ENCODE data around the gene PRUNE2. TPM values are rescaled to one million over a fixed set of nuclear protein-coding genes. Genes with fewer than 3 reads are reported as not detected.

The PRUNE2 gene
- total and polyA plus RNA-seq, 2 of the 8 experiments (the other 6 are each of a cell fraction or from before 2014, with no cell fraction given), result 5.5 to 13.3 TPM

GRCh38 chr9:76561900-76562299 lies 344.0 kb downstream of the PRUNE2 start:
- Histone ChIP-seq H3K36me3 (ENCODE audit: control insufficient read depth in 2 of 4, insufficient read depth in 4 of 4, low read length in 3 of 4) (no peaks in the 10 kb centered on the region), H3K27me3 (replicated peaks in 1 of 4; ENCODE audit: control insufficient read depth in 3 of 4, extremely low read depth in 1 of 4, insufficient read depth in 3 of 4, low read length in 3 of 4) (no peaks in the 10 kb centered on the region), H4K91ac (replicated peaks; ENCODE audit: insufficient read length, low read length) (no peak overlapping the region), H4K5ac (ENCODE audit: insufficient read length, low read depth, low read length) (no peak overlapping the region), H3K27ac (ENCODE audit: low read depth, low read length) (no peak overlapping the region), H3K9me3 (ENCODE audit: insufficient read depth in 2 of 2, low read depth in 1 of 2, low read length in 1 of 2) (no peaks in the 10 kb centered on the region; a peak in 2 of 4 replicates), H2BK5ac (ENCODE audit: low read depth, low read length) (no peak overlapping the region), H4K8ac (ENCODE audit: extremely low read depth, insufficient read depth, low read length) (no peak overlapping the region), H3K14ac (ENCODE audit: insufficient read length) (no peak overlapping the region), H3K4me1 (replicated peaks in 1 of 4; ENCODE audit: control insufficient read depth in 3 of 4, insufficient read depth in 4 of 4, low read length in 3 of 4) (0 out of 7 replicates have a peak, but pooled peaks cover 0 to 2% (median 0%) of the 10 kb centered on the region in 4 experiments), H3K23me2 (ENCODE audit: low read depth, low read length) (no peaks in the 10 kb centered on the region), H2AK5ac (ENCODE audit: low read depth, low read length) (no peak overlapping the region), H2BK12ac (ENCODE audit: low read depth, low read length) (no peak overlapping the region), H2BK20ac (ENCODE audit: low read length) (no peak overlapping the region), H4K20me1 (replicated peaks in 1 of 2; ENCODE audit: control insufficient read depth in 1 of 2, insufficient read depth in 2 of 2, low read length in 2 of 2) (no peaks in the 10 kb centered on the region), H3K23ac (ENCODE audit: insufficient read length) (no peak overlapping the region), H3K79me2 (ENCODE audit: control insufficient read depth in 1 of 2, insufficient read depth in 2 of 2, low read length in 2 of 2) (no peaks in the 10 kb centered on the region), H2BK15ac (ENCODE audit: low read length) (no peak overlapping the region), H3K56ac (replicated peaks; ENCODE audit: insufficient read length, low read depth, low read length) (no peak overlapping the region), H3K4me2 (ENCODE audit: insufficient read depth in 1 of 2, low read depth in 2 of 2, low read length in 2 of 2) (no peak overlapping the region), H3K18ac (ENCODE audit: extremely low read depth, low read length) (no peak overlapping the region), H2BK120ac (replicated peaks; ENCODE audit: low read depth, low read length) (no peak overlapping the region), H2AFZ (ENCODE audit: low read length) (no peak overlapping the region), H3K4me3 (ENCODE audit: extremely low read depth in 1 of 4, insufficient read depth in 2 of 4, low read depth in 3 of 4, low read length in 4 of 4) (no peak overlapping the region), H3K4ac (replicated peaks; ENCODE audit: insufficient read length, low read depth, low read length) (no peak overlapping the region), H3K79me1 (ENCODE audit: low read depth, low read length) (no peaks in the 10 kb centered on the region), H3K9ac (replicated peaks in 1 of 4; ENCODE audit: extremely low read depth in 1 of 4, low read depth in 3 of 4, low read length in 3 of 4) (no peak overlapping the region)
- CTCF ChIA-PET (ENCODE audit: partially characterized antibody), result interaction anchor here (1.2 kb wide), 1 partner anchor 13 kb away, joined by 3 read pairs; no protein-coding TSS in a partner anchor
- FAIRE-seq, result no peak
- no peak for DNase-seq (ENCODE audit: low read depth in 1 of 2, low spot score in 2 of 2)
- POLR2A ChIA-PET (ENCODE audit: partially characterized antibody), result no interaction called here
- 94% methylated on average over 1 of the region's 1 CpG; no CpG with 5 or more reads in 1 of the 2 experiments for WGBS, 2 experiments (ENCODE audit: extremely low coverage in 1 of 2, insufficient coverage in 1 of 2, insufficient read length in 1 of 2, insufficient replicate concordance in 2 of 2, low coverage in 1 of 2, low lambda C conversion rate in 2 of 2, missing lambda C conversion rate in 1 of 2)
- TF ChIP-seq CTBP2 (IDR thresholded peaks at IDR 0.05; ENCODE audit: borderline replicate concordance, insufficient read depth, insufficient read length, low read length) (no peak), CHD2 (IDR thresholded peaks at IDR 0.05; ENCODE audit: low read length) (no peak), CBX8 (IDR thresholded peaks at IDR 0.05; ENCODE audit: borderline replicate concordance, low read depth, low read length) (no peak), GABPA (IDR thresholded peaks at IDR 0.05; ENCODE audit: borderline replicate concordance, insufficient read depth, low read length) (no peak), TCF12 (IDR thresholded peaks at IDR 0.05; ENCODE audit: low read depth, low read length) (no peak), JUN (IDR thresholded peaks at IDR 0.05; ENCODE audit: low read depth, low read length) (no peak), ZNF274 (IDR thresholded peaks at IDR 0.05; ENCODE audit: borderline replicate concordance, extremely low read depth, low read length) (no peak), POU5F1 (IDR thresholded peaks at IDR 0.05; ENCODE audit: low read depth, low read length) (no peak), ATF2 (IDR thresholded peaks at IDR 0.05; ENCODE audit: low read length) (no peak)
- TF ChIP-seq, protein P1, sequence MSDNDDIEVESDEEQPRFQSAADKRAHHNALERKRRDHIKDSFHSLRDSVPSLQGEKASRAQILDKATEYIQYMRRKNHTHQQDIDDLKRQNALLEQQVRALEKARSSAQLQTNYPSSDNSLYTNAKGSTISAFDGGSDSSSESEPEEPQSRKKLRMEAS (IDR thresholded peaks at IDR 0.05), result no peak

Measured in H1 (cell line).